NCI-H69 (cell line): ENCODE data around the gene IL20RA.
"Not testable (repeated sequence)": the region's sequence is repeated elsewhere in the genome, so short reads cannot be mapped to it uniquely, and the experiment has no call there.

Experiments
- DNase-seq: peaks from one replicate; lab custom pipeline; 2025; lab: John Stamatoyannopoulos, UW

Gene IL20RA, protein sequence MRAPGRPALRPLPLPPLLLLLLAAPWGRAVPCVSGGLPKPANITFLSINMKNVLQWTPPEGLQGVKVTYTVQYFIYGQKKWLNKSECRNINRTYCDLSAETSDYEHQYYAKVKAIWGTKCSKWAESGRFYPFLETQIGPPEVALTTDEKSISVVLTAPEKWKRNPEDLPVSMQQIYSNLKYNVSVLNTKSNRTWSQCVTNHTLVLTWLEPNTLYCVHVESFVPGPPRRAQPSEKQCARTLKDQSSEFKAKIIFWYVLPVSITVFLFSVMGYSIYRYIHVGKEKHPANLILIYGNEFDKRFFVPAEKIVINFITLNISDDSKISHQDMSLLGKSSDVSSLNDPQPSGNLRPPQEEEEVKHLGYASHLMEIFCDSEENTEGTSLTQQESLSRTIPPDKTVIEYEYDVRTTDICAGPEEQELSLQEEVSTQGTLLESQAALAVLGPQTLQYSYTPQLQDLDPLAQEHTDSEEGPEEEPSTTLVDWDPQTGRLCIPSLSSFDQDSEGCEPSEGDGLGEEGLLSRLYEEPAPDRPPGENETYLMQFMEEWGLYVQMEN

DNA sequence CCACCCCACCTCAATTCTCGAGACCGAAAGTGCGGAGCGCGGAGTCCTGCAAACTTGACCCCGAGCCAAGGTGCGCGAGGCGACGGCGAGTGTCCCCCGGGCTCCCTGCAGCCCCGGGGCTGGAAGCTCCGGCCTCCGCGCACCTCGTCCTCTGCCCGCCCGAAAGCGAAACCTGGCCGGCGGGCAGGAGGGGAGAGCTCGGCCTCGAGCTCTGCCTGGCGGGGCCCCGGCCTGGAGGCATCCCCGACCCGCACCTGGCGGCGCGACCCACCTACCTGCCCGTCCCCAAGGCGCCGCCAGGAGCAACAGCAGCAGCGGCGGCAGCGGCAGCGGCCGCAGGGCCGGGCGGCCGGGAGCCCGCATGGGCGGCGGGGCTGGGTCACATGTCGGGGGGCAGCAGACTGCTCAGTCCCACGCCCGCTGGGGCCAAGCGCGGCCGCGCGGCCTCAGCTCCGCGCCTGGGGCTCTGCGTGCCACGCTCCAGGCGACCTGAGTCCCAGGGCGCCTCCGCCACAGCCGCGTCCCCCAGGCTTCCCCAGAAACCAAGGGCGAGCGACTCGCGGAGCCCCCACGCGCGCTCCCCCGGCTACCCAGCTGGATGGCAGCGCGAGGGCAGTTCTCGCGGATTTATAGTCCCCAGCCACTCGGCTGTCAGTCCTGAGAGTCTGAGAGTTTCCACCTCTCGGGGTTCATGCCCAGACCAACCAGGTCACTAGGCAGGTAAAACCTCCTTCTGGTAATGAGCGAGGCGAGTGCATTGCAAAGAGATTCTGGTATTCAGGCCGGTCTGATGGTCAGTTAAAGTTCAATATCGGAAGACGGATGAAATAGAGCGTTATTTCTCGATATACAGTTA, at the start of gene IL20RA:
TSS of gene IL20RA (minus strand) at position 600 of the 856 bp plus-strand sequence. CDS start at position 363, 237 bp downstream.
- DNase-seq, result peak; percentile 79

DNA sequence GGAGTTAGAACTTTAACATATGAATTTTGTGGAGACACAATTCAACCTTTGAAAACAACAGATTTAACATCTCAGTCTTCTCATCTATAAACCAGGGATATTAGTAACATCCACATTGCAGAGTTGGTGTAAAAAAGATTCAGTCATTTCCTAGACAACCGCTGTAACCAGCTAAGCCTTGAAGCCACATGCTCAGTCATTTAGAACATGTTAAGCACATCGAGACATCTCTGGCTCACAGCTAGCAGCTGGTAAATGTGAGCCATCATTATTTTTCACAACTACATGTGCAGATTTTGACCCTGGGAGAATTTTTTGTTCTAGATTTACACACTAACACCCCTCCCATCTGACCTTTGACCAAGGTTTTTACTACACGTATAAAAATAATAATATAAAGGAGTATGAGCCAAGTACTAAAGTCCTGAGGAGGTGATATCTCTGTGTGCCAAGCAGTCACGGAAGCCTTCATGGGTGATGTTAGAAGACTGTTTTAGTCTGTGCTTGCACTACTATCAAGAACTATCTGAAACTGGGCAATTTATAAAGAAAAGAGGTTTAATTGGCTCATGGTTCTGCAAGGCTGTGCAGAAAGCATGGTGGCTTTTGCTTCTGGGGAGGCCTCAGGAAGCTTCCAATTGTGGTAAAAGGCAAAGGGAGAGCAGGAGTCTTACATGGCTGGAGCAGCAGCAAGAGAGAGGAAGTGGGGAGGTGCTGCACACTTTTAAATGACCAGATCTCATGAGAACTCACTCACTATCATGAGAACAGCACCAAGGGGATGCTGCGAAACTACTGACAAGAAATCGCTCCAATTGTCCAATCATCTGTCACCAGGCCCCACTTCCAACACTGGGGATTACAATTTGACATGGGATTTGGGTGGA, 48.7 kb upstream of the IL20RA start:
- no peak for DNase-seq

DNA sequence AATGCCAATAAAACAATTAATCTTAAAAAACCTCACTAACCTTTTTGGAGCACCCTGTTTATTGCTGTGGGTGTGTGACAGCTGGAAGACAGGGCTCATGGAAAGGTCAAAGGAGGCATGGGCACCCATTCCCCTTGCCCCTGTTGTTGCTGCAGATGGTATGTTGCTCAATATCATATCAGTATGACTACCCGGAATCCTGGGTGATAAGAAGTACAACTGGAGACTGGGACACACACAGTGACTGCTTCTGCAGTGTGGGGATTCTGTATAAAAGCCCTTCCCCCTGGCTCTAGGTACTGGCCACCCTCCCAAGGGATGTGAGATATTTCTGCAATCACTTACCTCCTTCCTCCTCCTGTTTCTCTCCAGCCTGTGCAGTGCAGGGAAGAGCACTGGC, 47.3 kb upstream of the IL20RA start:
- DNase-seq, result no peak

DNA sequence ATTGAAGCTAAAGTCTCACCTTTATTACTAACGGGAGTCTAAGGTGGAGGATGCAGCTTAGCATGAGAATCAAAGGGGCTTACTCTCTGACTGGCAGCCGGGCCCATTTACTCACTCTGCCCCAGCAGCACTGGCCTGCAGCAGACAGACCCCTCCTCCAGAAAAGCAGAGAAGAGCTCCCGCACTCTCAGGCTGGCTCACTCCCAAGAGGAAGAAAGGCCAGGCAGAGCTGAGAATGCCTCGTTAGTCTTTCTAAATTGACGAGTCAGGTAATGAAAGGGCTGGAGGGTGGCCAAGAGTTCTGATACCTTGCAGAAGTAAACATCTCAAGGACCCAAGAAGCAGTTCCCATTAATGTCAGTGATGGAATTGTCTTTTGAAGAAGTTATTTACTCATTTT, 44.5 kb upstream of the IL20RA start:
- peak; percentile 85 for DNase-seq

DNA sequence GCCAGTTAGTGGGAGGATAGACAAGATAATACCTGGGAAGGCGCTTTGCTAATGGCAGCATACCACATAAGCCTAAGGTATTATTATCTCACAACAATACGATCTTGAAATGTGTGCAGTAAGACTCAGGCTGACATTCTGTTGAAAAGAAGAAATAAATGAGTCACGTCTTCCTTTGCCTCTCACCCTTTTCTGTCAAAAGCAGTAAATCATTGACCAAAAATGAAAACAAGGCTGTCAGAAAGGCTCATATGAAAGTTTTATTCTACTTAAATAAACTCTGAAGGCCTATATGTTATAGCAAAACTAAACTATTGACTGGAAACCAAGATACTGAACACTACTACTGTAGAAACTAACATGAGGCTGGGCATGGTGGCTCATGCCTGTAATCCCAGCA, 43.1 kb upstream of the IL20RA start:
- no peak for DNase-seq

DNA sequence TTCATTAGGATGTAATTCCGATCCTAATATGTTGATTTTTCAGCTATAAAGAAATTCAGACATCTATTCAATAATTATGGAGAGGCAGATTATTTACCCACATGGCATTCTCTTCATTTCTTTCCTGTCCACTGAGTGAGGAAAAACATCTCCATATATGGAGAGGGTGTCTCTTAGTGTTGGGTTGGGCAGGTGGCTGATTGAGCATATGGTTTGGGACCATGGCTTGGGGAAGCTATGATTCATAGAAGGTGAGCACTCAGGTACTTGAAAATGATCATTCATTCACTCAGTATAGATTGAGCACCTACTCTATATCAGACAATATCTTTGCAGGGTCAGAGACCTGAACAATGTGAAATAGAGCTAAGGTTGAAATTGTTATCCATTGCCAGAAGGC, 41.3 kb upstream of the IL20RA start:
- DNase-seq, result peak; percentile 55

DNA sequence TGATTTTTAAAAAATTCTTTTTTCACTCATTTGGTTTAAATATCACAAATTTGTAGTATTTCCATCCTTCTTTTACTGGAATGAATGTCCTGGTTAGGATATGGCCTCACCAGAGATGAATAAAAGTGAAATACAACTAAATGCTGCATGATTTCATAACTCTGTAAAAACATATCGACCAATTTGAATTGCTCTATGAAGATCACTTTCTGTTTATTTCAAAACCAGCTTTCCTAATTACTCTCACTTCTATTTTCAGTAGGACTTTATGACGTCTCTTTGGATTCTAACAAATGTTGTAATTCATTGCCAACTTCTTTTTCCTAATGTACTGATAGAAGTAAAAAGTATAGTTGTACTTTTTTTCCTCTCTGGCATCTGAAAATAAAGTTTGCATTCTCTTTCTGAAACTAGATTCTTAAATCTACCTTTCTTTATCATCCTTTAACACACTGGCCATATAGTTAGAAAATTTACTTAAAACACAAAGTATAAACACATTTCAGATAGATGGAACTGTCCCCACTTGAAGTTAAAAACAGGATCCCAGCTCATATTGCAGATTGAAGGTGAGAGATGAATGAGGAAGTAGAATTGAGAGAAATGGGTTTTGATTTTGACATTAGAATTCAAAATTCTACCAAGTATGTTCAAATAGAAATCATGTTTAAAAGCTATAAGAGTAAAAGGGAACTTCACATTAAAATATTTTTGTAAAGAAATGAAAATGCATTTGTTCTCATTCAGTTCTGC, 40.3 kb upstream of the IL20RA start:
- DNase-seq, result no peak

DNA sequence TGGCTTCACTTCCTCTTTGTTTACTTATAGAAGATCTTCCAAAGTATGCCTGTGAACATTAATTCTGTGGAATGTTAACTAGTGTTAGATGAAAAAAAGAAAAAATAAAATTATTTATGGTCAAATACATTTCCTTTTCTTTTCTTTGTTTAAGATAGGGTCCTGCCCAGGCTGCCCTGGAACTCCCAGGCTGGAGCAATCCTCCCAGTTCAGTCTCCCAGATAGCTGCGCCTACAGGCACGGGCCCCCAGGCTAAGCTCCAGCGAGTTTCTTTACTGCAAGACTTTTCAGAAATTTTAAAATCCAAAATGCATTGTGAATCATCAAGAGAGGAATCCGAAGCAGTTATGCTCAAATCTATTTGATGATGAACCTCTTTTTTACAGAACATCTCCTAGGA, 39.3 kb upstream of the IL20RA start:
- DNase-seq, result no peak

DNA sequence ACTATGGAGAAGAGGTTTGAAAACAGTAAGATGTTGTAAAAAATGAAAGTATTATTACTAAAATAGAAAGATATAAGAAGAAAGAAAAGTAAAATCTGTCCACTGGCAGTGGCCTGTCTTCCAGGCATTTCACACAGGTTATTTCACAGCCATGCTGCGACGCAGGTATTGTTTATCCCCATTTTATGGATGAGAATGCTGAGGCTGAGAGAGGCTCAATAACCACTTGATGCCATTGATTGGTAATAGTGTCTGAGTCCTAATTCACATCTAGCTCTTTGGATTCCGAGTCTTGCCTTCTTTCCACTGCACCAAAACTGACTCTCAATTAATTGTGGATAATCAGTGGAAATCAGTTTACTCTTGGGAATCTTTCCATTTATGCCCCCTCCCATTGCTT, 37.2 kb upstream of the IL20RA start:
- DNase-seq, result peak; percentile 35

DNA sequence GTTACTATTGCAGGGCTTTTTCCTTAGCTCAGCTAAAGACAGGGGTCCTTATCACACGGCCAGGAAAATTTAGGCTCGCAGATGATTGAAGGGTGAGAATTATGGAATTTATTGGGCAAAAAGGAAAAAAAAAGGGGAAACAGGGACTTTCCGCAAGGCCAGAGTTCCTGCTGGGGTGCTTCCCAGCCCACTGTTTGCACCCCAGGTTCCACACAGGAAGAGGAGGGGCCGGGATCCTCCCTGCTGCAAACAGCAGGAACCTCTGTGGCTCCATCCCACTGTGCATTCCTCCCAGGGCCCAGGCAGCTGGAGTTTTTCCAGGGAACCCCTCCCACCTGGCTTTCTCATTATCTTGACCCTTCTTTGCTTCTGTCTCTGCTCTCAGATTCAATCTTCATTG, 35.9 kb upstream of the IL20RA start:
- DNase-seq, result peak; percentile 41

DNA sequence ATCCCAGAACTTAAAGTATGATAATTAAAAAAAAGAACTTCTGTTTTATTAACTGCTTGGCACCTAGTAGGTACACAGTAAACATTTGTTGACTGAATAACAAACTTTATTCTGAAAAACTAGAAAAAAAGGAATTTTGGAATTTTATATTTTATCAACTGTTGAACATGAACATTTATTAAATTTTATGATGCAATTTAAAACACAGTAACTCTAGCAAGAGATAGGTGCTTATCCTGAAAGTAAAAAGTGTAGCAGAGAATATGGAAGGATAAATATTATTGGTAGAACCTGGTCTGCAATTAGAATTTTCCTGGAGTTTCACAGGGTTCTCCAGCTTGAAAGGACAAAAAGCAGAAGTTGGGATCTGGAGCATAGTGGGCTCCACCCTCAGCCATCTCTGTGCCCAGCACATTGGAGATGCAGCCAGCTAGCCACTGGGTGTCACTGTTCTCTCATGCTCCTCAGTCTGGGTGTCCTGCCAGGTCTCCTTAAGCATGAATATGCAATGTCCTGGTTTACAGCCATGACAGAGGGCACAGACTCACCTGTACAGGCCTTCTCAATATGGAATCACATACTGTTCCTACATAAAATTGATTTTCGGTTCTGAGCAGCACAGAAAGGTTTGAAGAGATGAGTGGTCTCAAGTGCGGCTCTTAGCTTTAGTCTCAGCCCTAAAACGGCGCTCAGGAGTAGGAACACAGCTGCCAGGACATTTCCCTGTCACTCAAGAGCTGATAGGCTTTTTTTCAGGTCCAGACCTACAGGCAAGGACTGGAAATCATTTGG, 31.7 kb upstream of the IL20RA start:
- peak; percentile 86 for DNase-seq

DNA sequence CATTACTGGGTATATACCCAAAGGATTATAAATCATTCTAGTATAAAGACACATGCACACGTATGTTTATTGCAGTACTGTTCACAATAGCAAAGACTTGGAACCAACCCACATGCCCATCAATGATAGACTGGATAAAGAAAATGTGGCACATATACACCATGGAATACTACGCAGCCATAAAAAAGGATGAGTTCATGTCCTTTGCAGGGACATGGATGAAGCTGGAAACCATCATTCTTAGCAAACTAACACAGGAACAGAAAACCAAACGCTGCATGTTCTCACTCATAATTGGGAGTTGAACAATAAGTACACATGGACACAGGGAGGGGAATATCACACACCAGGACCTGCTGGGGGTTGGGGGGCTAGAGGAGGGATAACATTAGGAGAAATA, 31.0 kb upstream of the IL20RA start:
- DNase-seq, result not testable (repeated sequence)

DNA sequence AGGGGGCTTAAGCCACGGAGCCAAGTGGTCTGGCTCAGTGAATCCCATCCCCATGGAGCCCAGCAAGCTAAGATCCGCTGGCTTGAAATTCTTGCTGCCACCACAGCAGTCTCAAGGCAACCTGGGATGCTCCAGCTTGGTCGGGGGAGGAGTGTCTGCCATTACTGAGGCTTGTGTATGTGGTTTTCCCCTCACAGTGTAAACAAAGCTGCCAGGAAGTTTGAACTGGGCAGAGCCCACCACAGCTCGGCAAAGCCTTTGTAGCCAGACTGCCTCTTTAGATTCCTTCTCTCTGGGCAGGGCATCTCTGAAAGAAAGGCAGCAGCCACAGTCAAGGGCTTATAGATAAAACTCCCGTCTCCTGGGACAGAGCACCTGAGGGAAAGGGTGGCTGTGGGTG, 25.5 kb upstream of the IL20RA start:
- DNase-seq, result no peak

DNA sequence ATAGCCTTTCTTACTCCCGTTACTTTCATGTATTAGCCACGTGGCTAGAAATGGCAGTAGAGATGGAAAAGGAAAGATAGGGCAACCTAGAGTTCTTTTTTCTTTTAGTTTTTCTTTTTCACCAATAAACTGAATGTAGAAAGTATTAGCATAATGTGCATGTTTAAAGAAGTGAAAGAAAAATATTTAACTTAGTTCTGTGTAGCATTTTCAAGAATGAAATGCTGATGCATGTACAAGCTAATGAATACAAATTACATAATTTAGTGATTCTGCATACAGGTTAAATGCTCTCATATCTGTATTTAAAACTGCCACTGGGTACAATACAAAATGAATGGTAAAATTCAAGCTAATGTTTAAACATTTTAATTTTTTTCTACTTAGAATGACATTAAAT, 22.6 kb upstream of the IL20RA start:
- no peak for DNase-seq

DNA sequence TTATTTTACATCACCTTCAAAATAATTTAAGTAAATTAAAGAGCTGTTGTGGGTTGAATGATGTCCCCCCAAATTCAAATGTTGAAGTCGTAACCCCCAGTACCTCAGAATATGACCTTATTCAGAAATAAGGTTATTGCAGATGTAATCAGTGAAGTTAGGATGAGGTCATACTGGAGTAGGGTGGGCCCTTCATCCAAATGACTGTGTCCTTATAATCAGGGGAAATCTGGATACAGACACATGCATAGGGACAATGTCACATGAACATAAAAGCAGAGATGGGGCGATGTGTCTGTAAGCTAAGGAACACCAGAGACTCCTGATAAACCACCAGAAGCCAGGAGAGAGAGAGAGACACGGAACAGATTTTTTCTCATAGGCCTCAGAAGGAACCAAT, 13.3 kb upstream of the IL20RA start:
- DNase-seq, result no peak

DNA sequence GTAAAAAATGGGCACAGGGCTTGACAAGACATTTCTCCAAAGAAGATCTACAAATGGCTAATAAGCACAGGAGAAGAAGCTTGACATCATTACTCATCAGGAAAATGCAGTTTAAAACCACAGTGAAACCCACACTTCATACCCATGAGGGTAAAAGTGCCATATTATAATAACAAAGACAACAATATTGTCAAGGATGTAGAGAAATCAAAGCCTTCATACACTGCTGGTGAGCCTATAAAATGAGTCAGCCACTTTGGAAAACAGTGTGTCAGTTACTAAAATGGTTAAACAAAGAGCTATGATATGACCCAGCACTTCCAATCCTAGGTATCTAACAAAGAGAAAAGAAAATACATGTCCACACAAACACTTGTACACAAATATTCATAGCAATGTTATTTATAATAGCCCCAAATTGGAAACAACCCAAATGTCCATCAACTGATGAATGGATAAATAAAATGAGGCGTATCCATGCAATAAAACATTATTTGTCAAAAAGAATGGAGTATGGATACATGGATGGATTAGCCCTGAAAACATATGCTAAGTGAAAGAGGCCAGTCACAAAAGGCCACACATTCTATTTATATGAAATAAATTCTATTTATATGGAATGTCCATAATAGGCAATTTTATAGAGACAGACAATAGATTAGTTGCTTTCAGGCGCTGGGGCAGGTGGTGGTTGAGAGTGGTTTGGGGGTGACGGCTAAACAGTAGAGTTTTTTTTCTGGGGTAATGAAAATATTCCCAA, 11.5 kb upstream of the IL20RA start:
- peak; percentile 24 for DNase-seq

DNA sequence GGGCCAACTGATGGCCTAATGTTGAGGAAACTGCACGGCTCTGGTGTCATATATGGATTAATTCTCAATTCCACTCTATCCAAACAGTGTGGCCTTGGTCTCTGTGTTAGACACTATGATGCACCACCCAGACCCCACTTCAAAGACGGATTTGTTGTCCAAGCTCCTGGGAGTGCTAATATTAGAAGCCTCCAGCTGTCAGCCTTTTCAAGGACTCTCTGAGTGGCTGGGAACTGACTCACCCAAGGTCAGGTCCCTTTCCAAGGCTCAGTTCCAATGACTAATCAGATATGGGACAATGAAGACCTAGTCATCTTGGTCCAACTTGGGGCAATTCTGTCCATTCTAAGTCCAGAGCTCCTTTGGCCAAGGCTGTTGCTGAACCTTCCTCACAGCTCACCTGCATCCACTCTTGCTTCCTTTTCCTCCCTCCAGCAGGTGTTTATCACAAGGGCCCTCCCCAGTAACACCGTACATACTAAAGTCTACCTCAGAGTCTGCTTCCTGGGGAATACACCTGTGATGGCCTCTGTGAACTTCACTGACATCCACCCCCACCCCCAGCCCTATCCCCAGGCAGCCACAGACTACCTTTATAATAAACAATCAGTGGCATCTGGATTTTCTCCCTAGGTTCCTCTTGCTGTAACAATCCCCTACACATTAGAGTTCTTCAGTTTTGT, 7.2 kb upstream of the IL20RA start:
- peak; percentile 12 for DNase-seq

DNA sequence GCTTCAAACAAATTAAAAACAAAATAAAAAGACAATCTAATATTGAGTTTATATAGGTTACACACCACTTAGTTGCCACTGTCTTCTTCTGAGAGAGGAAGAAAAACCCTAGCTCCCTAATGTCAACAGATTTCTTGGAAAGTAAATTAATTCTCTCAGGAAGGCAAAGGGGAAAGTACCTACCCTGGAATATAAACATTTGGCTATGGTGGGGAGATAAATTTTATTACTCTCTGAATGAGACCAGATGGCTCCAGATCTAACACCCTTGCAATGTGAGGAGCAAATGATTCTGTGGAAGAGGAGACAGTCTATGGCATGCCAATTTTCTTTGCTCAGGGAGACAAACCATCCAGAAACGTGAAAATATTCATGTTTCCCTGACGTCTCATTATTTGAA, 4.3 kb upstream of the IL20RA start:
- peak; percentile 23 for DNase-seq

DNA sequence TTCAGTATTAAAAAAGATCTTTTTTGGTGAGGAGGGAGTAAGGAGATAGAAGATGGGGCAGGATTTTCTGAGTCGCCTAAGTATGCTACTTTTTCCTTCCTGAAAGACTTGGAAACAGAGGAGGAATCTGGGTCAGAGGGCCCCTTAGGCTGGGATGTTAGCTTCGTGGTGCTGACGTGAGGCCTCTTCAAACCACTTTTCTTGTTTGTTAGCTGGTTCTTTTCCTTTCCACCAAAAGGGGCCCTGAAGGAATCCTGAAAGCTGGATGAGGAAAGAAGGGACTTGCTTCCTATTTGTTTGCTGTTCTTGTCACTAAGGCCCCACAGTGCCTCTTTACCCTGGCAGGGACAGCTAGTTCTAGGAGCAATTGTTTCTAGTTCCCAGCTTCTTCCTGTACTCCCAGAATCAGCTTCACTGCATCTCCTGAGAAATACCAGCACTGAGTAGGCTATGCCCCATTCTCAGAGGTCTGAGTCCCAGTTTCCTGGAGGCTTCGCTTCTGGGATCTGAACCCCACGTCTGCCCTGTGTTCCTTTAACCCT, 2.2 kb upstream of the IL20RA start:
- no peak for DNase-seq
